HG03432 (cell line): ENCODE data around the gene CLDN6.
"Not testable (repeated sequence)": the region's sequence is repeated elsewhere in the genome, so short reads cannot be mapped to it uniquely, and the experiment has no call there.

Experiments used
- ATAC-seq: cut with Tn5 transposase; IDR thresholded peaks from one replicate; pipeline ENCODE4 v1.9.1; 2021; ENCODE audit warnings: mild to moderate bottlenecking, moderate library complexity; ENCODE audit not compliant: unreplicated experiment

CLDN6 gene

GRCh38 chr16:3052571-3053329, 34.8 kb upstream of the CLDN6 start:
- not testable (repeated sequence) for ATAC-seq

GRCh38 chr16:3051494-3051893, 33.5 kb upstream of the CLDN6 start:
- no peak for ATAC-seq

GRCh38 chr16:3051009-3051408, 33.0 kb upstream of the CLDN6 start:
- no peak for ATAC-seq

GRCh38 chr16:3050487-3050886, 32.5 kb upstream of the CLDN6 start:
- no peak for ATAC-seq

- no peak for ATAC-seq
Observed at GRCh38 chr16:3049921-3050481, 32.0 kb upstream of the CLDN6 start.

- ATAC-seq, result no peak
Observed at GRCh38 chr16:3047387-3047720, 29.4 kb upstream of the CLDN6 start.

- no peak for ATAC-seq
Observed at GRCh38 chr16:3046641-3047386, 28.8 kb upstream of the CLDN6 start.

- no peak for ATAC-seq
Observed at GRCh38 chr16:3045758-3046640, 28.0 kb upstream of the CLDN6 start, which contains the start of gene MMP25. TSS of gene MMP25 (plus strand) at chr16:3046561. CDS start at chr16:3046918, 357 bp downstream.

- ATAC-seq, result no peak
Observed at GRCh38 chr16:3044708-3045107, 26.7 kb upstream of the CLDN6 start.

- no peak for ATAC-seq
Observed at GRCh38 chr16:3042376-3042775, 24.4 kb upstream of the CLDN6 start.

GRCh38 chr16:3038896-3039295, 20.9 kb upstream of the CLDN6 start:
- no peak for ATAC-seq

GRCh38 chr16:3038256-3038655, 20.3 kb upstream of the CLDN6 start:
- ATAC-seq, result no peak

- no peak for ATAC-seq
Observed at GRCh38 chr16:3036726-3037315, 18.8 kb upstream of the CLDN6 start, which contains the start of gene BICDL2. TSS of gene BICDL2 (minus strand) at chr16:3036944. CDS start at chr16:3035496, 1,448 bp downstream.

- no peak for ATAC-seq
Observed at GRCh38 chr16:3035972-3036725, 18.2 kb upstream of the CLDN6 start.

GRCh38 chr16:3035289-3035971, 17.4 kb upstream of the CLDN6 start:
- ATAC-seq, result no peak

- no peak for ATAC-seq
Observed at GRCh38 chr16:3032624-3033023, 14.6 kb upstream of the CLDN6 start.

GRCh38 chr16:3030222-3031212, 12.5 kb upstream of the CLDN6 start:
- no peak for ATAC-seq
